Retinal pigment epithelial cell (primary cell): ENCODE data around the gene PBX3.

Experiments used
- DNase-seq: peaks from one replicate; pipeline ENCODE4 v3.0.0-alpha.2; 2010; ENCODE audit warnings: low read depth
- H3K4me3 ChIP-seq: 2 replicates; pipeline ENCODE4 v1.5.1; 2011; ENCODE audit warnings: mild to moderate bottlenecking, low read length, control low read depth, moderate library complexity
- TF ChIP-seq, protein P1 (sequence below): conservative IDR thresholded peaks from 2 replicates; pipeline ENCODE4 v1.5.1; 2011; ENCODE audit warnings: low read depth, low read length, control low read depth, inconsistent platforms

Gene PBX3

DNA sequence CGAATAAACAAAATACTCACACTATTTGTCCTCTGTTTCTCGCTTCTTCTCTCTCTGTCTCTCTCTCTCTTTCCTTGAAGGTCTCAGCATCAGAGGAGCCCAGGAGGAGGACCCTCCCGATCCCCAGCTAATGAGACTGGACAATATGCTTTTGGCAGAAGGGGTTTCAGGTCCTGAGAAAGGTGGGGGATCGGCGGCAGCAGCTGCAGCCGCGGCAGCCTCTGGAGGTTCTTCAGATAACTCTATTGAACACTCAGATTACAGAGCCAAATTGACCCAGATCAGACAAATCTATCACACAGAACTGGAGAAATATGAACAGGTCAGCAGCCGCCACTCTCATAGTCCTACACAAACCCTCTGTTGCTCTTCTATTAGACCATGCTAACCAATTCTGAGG, 168.4 kb downstream of the PBX3 start:
- TF ChIP-seq, protein P1, sequence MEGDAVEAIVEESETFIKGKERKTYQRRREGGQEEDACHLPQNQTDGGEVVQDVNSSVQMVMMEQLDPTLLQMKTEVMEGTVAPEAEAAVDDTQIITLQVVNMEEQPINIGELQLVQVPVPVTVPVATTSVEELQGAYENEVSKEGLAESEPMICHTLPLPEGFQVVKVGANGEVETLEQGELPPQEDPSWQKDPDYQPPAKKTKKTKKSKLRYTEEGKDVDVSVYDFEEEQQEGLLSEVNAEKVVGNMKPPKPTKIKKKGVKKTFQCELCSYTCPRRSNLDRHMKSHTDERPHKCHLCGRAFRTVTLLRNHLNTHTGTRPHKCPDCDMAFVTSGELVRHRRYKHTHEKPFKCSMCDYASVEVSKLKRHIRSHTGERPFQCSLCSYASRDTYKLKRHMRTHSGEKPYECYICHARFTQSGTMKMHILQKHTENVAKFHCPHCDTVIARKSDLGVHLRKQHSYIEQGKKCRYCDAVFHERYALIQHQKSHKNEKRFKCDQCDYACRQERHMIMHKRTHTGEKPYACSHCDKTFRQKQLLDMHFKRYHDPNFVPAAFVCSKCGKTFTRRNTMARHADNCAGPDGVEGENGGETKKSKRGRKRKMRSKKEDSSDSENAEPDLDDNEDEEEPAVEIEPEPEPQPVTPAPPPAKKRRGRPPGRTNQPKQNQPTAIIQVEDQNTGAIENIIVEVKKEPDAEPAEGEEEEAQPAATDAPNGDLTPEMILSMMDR: no peak
- no peak for DNase-seq
- H3K4me3 ChIP-seq: no peak overlapping the region

DNA sequence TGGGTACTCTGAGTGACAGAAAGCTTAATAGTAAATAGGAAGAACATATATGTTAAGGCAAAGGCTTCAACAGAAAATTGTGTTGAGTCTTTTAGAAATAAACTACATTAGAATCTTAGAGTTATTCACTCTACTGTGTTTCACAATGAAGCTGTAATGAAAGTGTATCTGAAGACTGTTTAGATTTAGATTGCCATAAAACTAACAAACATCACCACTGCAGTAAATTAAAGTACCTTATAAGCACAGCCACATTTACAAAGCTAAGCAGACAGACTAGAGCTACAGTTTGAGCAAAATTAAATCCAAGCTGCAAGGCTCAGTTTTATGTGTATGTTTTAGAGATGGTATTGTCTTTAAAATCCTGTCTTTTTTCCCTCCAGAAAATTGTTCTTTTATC, 172.4 kb downstream of the PBX3 start:
- H3K4me3 ChIP-seq: no peak overlapping the region
- TF ChIP-seq, protein P1: no peak
- no peak for DNase-seq

- TF ChIP-seq, protein P1: no peak
Observed at GRCh38 chr9:125920402-125920801, 173.2 kb downstream of the PBX3 start.

DNA sequence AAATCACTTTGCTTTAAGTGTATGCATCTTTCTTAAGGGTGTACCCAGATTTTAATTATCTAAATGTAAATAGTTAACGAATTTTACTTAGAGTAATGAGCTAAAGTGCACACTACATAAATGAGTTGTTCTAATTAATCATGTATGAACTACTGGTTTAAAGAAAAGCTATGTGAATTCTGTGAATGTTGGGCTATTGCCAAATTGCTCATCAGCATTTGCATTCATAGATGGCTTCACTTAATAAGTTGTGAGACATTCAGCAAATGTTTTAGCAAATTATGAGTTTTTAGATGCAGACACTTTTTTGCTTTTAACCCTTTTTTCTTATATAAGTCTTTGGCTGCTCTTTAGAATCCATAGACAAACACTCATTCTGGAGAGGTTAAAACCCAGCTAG, 175.7 kb downstream of the PBX3 start:
- TF ChIP-seq, protein P1: no peak
- no peak overlapping the region for H3K4me3 ChIP-seq
- no peak for DNase-seq

More at GRCh38 chr9:125920402-125920801, 173.2 kb downstream of the PBX3 start:
- no peak for DNase-seq
- no peak overlapping the region for H3K4me3 ChIP-seq

DNA sequence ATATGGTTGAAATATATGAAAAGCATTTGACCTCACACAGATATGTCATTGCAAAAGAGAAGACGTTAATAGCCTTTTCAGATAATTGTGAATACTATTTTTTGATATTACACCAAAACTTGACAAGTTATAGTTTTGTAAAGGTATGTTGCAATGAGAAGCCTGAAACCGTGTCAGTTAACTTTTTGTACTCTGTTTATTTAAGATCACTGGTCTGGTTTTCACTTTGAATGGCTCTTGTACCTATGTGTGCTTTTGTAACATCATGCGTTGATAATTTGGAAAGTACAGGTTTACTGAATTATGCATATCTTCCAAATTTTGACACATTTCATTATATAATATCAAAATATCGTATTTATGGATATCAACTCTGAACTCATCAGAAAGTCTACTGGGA, 177.2 kb downstream of the PBX3 start:
- no peak for DNase-seq
- TF ChIP-seq, protein P1: no peak
- no peak overlapping the region for H3K4me3 ChIP-seq

DNA sequence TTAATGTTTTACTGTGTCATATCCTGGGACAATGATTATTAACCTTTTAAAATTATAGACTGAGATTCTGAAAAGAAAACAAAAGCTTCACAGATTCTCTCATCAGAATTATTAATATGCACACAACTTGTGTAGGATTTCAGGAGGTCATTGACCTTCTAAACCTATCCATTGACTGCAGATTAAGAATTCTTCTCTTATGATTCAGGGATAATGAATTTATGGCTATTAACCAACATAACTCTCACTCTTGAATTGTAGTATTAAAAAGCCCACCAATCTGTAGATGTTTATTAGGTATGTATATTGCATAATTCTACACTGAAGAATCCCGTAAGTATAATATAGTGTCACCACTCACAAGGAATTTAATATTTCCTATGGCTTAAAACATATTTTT, 179.8 kb downstream of the PBX3 start:
- H3K4me3 ChIP-seq: no peak overlapping the region
- peak; percentile 69 for DNase-seq
- TF ChIP-seq, protein P1: no peak

DNA sequence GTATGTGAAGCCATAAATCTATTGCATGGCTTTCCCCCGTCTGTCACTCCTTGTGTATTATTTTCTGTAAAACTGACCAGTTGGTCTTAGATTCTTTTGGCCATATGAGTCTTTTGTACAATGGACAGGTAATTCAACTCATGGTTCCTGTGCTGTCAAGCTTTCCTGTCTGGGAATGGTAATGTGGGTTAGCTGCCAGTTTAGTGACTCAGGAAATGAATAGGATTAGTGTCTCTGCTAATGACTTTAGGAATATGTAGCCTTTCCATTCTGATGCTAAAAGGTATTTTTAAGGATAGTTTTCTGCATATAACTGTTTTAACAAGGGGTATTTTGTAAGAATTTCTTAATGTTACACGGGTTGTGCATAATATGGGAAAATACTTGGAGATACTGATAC, 182.7 kb downstream of the PBX3 start:
- TF ChIP-seq, protein P1: no peak
- peak; percentile 81 for DNase-seq
- H3K4me3 ChIP-seq: no peak overlapping the region
